Measurements from ENCODE around the gene CTNNBL1.

DNA sequence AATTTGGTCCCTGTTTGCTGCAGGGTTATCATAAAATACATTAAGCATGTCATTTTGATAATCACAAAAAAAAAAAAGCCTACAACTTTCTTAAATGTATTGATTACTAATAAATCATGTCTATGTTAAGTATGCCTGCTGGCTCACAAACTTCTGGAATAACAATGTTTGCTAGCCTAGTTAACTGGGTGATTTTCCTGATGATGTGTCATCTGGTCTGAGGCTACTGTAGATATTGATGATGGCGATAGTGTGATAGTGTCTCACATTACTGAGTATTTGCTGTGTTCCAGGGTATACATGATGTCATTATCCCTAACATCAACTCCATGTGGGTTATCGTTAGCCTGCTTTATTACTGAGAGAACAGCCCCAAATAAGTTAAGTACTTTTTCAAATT, 122.9 kb downstream of the CTNNBL1 start:
- TF ChIP-seq, protein P1, sequence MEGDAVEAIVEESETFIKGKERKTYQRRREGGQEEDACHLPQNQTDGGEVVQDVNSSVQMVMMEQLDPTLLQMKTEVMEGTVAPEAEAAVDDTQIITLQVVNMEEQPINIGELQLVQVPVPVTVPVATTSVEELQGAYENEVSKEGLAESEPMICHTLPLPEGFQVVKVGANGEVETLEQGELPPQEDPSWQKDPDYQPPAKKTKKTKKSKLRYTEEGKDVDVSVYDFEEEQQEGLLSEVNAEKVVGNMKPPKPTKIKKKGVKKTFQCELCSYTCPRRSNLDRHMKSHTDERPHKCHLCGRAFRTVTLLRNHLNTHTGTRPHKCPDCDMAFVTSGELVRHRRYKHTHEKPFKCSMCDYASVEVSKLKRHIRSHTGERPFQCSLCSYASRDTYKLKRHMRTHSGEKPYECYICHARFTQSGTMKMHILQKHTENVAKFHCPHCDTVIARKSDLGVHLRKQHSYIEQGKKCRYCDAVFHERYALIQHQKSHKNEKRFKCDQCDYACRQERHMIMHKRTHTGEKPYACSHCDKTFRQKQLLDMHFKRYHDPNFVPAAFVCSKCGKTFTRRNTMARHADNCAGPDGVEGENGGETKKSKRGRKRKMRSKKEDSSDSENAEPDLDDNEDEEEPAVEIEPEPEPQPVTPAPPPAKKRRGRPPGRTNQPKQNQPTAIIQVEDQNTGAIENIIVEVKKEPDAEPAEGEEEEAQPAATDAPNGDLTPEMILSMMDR (IDR thresholded peaks at IDR 0.05; ENCODE audit: extremely low read depth in 1 of 2, insufficient read depth in 1 of 2, low read depth in 1 of 2, low read length in 2 of 2): no peak
- TF ChIP-seq POLR2A (IDR thresholded peaks at IDR 0.05; ENCODE audit: low read depth, low read length): no peak
- TF ChIP-seq EZH2 (IDR thresholded peaks at IDR 0.05; ENCODE audit: borderline replicate concordance, low read depth, low read length, severe bottlenecking): no peak
- no peak for TF ChIP-seq MYC (IDR thresholded peaks at IDR 0.05; ENCODE audit: low read depth, low read length)
- TF ChIP-seq JUN (IDR thresholded peaks at IDR 0.05; ENCODE audit: borderline replicate concordance, insufficient read depth, insufficient read length, low read depth): no peak
